ENCODE data around the gene ACKR3. TPM values are rescaled to one million over a fixed set of nuclear protein-coding genes. Genes with fewer than 3 reads are reported as not detected.

ACKR3 gene
- total RNA-seq, 1 experiment from 2014 or later: 3.9 TPM

GRCh38 chr2:236585966-236586365 is 16.3 kb downstream of the ACKR3 start:
- Mint-ChIP-seq H3K27me3 (ENCODE audit: insufficient read depth, unreplicated experiment) (no peaks in the 10 kb centered on the region), H3K9me3 (ENCODE audit: unreplicated experiment) (no peaks in the 10 kb centered on the region), H3K4me1 (ENCODE audit: low read depth, unreplicated experiment) (no peaks in the 10 kb centered on the region), H3K36me3 (ENCODE audit: insufficient read depth, unreplicated experiment) (no peaks in the 10 kb centered on the region), H3K27ac (ENCODE audit: unreplicated experiment) (no peak overlapping the region), H3K4me3 (ENCODE audit: unreplicated experiment) (no peak overlapping the region)
- BruUV-seq (replicated peaks): no TSS peak
- intact Hi-C loops (cut with micrococcal nuclease; ENCODE audit: unreplicated experiment): no loop called here
- ChIA-PET CTCF (no interaction called here), POLR2A (no interaction called here)
- no peaks in the 10 kb centered on the region for H3K27me3 ChIP-seq (replicated peaks; ENCODE audit: control insufficient read depth, insufficient read depth, low read length)
- DNase-seq: no peak
- no peaks in the 10 kb centered on the region for H3K36me3 ChIP-seq (ENCODE audit: control insufficient read depth, insufficient read depth, low read length)
- no peak for TF ChIP-seq CTCF (IDR thresholded peaks at IDR 0.05; ENCODE audit: insufficient read depth in 1 of 2, low read depth in 1 of 2, low read length in 1 of 2, severe bottlenecking in 1 of 2, unreplicated experiment in 1 of 2)
- H3K4me1 ChIP-seq: no peaks in the 10 kb centered on the region
- no peak overlapping the region for H3K4me3 ChIP-seq (ENCODE audit: low read depth, low read length)
- H3K9me3 ChIP-seq: no peaks in the 10 kb centered on the region

GRCh38 chr2:236587861-236588815 is 18.5 kb downstream of the ACKR3 start:
- Mint-ChIP-seq H3K36me3 (ENCODE audit: insufficient read depth, unreplicated experiment) (no peaks in the 10 kb centered on the region), H3K27ac (ENCODE audit: unreplicated experiment) (no peak overlapping the region)

More at GRCh38 chr2:236587861-236588815, 18.5 kb downstream of the ACKR3 start:
- Histone ChIP-seq H3K36me3 (ENCODE audit: control insufficient read depth, insufficient read depth, low read length) (no peaks in the 10 kb centered on the region), H3K27me3 (replicated peaks; ENCODE audit: control insufficient read depth, insufficient read depth, low read length) (no peaks in the 10 kb centered on the region), H3K4me3 (ENCODE audit: low read depth, low read length) (no peak overlapping the region), H3K4me1 (no peaks in the 10 kb centered on the region), H3K9me3 (no peaks in the 10 kb centered on the region)
- Mint-ChIP-seq H3K9me3 (ENCODE audit: unreplicated experiment) (no peaks in the 10 kb centered on the region), H3K4me3 (ENCODE audit: unreplicated experiment) (no peak overlapping the region), H3K4me1 (ENCODE audit: low read depth, unreplicated experiment) (no peaks in the 10 kb centered on the region), H3K27me3 (ENCODE audit: insufficient read depth, unreplicated experiment) (no peaks in the 10 kb centered on the region)
- POLR2A ChIA-PET: no interaction called here
- CTCF ChIA-PET: no interaction called here
- no peak for TF ChIP-seq CTCF (IDR thresholded peaks at IDR 0.05; ENCODE audit: insufficient read depth in 1 of 2, low read depth in 1 of 2, low read length in 1 of 2, severe bottlenecking in 1 of 2, unreplicated experiment in 1 of 2)
- no peak for DNase-seq
- BruUV-seq (replicated peaks): no TSS peak
- intact Hi-C loops (cut with micrococcal nuclease; ENCODE audit: unreplicated experiment): no loop called here

Data from Caco-2 (cell line).